ENCODE data around the gene SLC7A4. TPM values are rescaled to one million over a fixed set of nuclear protein-coding genes. Genes with fewer than 3 reads are reported as not detected.
"Not testable (repeated sequence)": the region's sequence is repeated elsewhere in the genome, so short reads cannot be mapped to it uniquely, and the experiment has no call there.

Gene SLC7A4
- total RNA-seq, 2 experiments from 2014 or later: 0.16 to 0.53 TPM

GRCh38 chr22:21054046-21054713 lies 21.8 kb upstream of the SLC7A4 start:
- Mint-ChIP-seq H3K4me3 (no peak overlapping the region), H3K27me3 (peaks cover 8% of the 10 kb centered on the region), H3K36me3 (no peaks in the 10 kb centered on the region), H3K9me3 (ENCODE audit: low read depth) (no peaks in the 10 kb centered on the region), H3K27ac (no peak overlapping the region), H3K4me1 (peaks cover 10% of the 10 kb centered on the region)
- DNase-seq: no peak
- ATAC-seq: no peak
- CTCF ChIA-PET: interaction anchor here (0.6 to 1.0 kb wide), 2 partner anchors 49 to 1961 kb away, joined by 3 read pairs; no protein-coding TSS in a partner anchor

- ATAC-seq: no peak
- H3K4me1 Mint-ChIP-seq: peaks cover 10% of the 10 kb centered on the region
- CTCF ChIA-PET: interaction anchor here (1.0 kb wide), 1 partner anchor 50 kb away, joined by 3 read pairs; no protein-coding TSS in a partner anchor
- peaks cover 8% of the 10 kb centered on the region for H3K27me3 Mint-ChIP-seq
- H3K36me3 Mint-ChIP-seq: no peaks in the 10 kb centered on the region
- H3K4me3 Mint-ChIP-seq: no peak overlapping the region
- H3K9me3 Mint-ChIP-seq (ENCODE audit: low read depth): no peaks in the 10 kb centered on the region
- DNase-seq: no peak
- H3K27ac Mint-ChIP-seq: no peak overlapping the region
Measured at GRCh38 chr22:21052715-21053459, 20.5 kb upstream of the SLC7A4 start.

DNA sequence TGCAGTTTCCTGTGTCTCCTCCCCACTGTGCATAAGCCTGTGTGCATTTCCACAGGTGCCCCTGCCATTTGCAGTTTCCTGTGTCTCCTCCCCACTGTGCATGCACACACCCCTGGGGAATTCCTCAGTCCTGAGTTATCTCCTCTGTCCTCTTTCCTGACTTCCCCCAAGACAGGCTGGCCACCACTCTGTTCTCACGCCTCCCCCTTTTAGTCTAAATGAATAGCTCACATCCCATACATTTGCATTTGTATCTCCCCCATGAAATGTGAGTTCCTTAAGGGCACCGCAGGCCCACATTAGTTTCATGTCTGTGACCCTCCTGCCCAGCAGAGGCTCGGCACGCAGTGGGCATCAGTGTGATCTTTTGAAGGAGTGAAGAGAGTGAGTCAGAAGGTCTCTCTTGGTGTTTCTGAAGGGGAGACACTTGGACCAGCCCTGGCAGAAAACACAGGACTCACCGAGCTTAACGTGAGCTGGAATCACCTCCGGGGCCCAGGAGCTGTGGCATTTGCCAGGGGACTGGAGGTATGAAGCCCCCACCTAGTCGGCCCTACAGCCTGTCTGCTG lies 19.6 kb upstream of the SLC7A4 start:
- CTCF ChIA-PET: no interaction called here
- ATAC-seq (no peak), DNase-seq (no peak)
- no peak overlapping the region for H3K4me3 Mint-ChIP-seq
- H3K4me1 Mint-ChIP-seq: peaks cover 10% of the 10 kb centered on the region
- H3K27ac Mint-ChIP-seq: no peak overlapping the region
- H3K27me3 Mint-ChIP-seq: peaks cover 5% of the 10 kb centered on the region
- H3K36me3 Mint-ChIP-seq: no peaks in the 10 kb centered on the region
- H3K9me3 Mint-ChIP-seq (ENCODE audit: low read depth): no peaks in the 10 kb centered on the region

- peaks cover under 1% of the 10 kb centered on the region for H3K27me3 Mint-ChIP-seq
- H3K36me3 Mint-ChIP-seq: no peaks in the 10 kb centered on the region
- peaks cover 7% of the 10 kb centered on the region for H3K4me1 Mint-ChIP-seq
- H3K9me3 Mint-ChIP-seq (ENCODE audit: low read depth): no peaks in the 10 kb centered on the region
- ATAC-seq (no peak), DNase-seq (no peak)
- no peak overlapping the region for H3K27ac Mint-ChIP-seq
- H3K4me3 Mint-ChIP-seq: no peak overlapping the region
- CTCF ChIA-PET: no interaction called here
Measured at GRCh38 chr22:21051145-21051830, 18.9 kb upstream of the SLC7A4 start.

- H3K36me3 Mint-ChIP-seq; H3K4me3 Mint-ChIP-seq; H3K27ac Mint-ChIP-seq; H3K9me3 Mint-ChIP-seq (ENCODE audit: low read depth); ATAC-seq; DNase-seq: not testable (repeated sequence)
- H3K4me1 Mint-ChIP-seq: peaks cover 14% of the 10 kb centered on the region
- peaks cover 22% of the 10 kb centered on the region for H3K27me3 Mint-ChIP-seq
- CTCF ChIA-PET: interaction anchor here (0.6 kb wide), 1 partner anchor 24 kb away, joined by 4 read pairs; no protein-coding TSS in a partner anchor
Measured at GRCh38 chr22:21048965-21049364, 16.6 kb upstream of the SLC7A4 start.

- Mint-ChIP-seq H3K4me1 (peaks cover 19% of the 10 kb centered on the region), H3K27me3 (peaks cover 25% of the 10 kb centered on the region)
- ATAC-seq; H3K9me3 Mint-ChIP-seq (ENCODE audit: low read depth); DNase-seq; CTCF ChIA-PET; H3K4me3 Mint-ChIP-seq; H3K36me3 Mint-ChIP-seq; H3K27ac Mint-ChIP-seq: not testable (repeated sequence)
Measured at GRCh38 chr22:21048448-21048847, 16.1 kb upstream of the SLC7A4 start.

DNA sequence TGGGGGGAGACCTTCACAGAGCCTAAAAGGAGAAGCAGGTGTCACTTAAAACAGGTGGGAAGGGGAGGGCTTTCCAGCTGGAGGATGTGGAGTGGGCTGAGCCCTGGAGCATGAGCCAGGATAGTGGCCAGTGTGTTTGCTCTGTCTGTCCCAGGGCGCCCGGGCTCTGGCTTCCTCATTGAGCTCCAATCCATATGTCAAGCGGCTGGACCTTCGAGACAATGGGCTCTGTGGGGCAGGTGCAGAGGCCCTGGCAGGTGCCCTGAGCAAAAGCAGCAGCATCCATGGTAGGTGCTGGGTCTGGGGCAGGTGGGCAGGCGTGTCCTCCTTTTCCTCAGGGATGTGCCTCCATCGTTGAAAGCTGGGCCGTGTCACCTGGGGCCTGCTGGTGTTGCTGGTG lies 15.4 kb upstream of the SLC7A4 start:
- H3K4me1 Mint-ChIP-seq: peaks cover 22% of the 10 kb centered on the region
- no peak overlapping the region for H3K4me3 Mint-ChIP-seq
- ATAC-seq (no peak), DNase-seq (no peak)
- peaks cover 32% of the 10 kb centered on the region for H3K27me3 Mint-ChIP-seq
- H3K27ac Mint-ChIP-seq: no peak overlapping the region
- H3K9me3 Mint-ChIP-seq (ENCODE audit: low read depth): no peaks in the 10 kb centered on the region
- CTCF ChIA-PET: no interaction called here
- no peaks in the 10 kb centered on the region for H3K36me3 Mint-ChIP-seq

DNA sequence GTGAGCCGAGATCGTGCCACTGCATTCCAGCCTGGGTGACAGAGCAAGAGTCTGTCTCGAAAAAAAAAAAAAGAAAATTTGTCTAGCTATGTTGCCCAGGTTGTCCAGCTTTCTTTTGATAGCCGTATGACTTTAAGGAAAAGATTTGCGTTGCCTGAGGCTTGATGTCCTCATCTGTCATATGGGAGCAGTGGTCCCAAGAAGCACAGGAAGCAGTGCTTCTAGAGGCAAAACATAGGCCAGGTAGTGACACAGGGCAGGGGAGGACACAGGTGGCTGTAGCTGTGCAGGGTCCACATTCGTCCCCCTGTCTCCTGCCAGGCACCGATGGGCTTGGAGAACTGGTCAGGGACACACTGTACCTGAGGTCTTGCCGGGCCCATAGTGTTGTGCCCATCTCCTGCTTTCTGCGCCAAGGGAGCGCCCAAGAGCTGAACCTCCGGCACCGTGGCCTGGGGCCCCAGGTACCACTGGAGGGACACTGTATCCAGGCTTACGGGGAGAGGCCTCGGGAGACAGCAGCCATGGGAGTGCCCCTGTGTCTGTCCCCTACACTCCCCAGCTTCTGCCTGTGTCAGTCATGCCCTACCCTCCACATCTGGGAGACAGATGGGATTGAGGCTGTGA lies 14.8 kb upstream of the SLC7A4 start:
- CTCF ChIA-PET: no interaction called here
- DNase-seq: no peak
- no peak for ATAC-seq
- Mint-ChIP-seq H3K27me3 (peaks cover 34% of the 10 kb centered on the region), H3K27ac (no peak overlapping the region), H3K9me3 (ENCODE audit: low read depth) (no peaks in the 10 kb centered on the region), H3K4me3 (no peak overlapping the region), H3K36me3 (no peaks in the 10 kb centered on the region), H3K4me1 (peaks cover 22% of the 10 kb centered on the region)

- peak; percentile 93 for ATAC-seq
- CTCF ChIA-PET: interaction anchor here (1.0 kb wide), 1 partner anchor 25 kb away, joined by 4 read pairs; no protein-coding TSS in a partner anchor
Measured at GRCh38 chr22:21045585-21046294, 13.4 kb upstream of the SLC7A4 start, which contains the start of gene LRRC74B. TSS of gene LRRC74B (plus strand) at chr22:21045946. CDS start at chr22:21045987, 41 bp downstream.

GRCh38 chr22:21044931-21045584 lies 12.7 kb upstream of the SLC7A4 start:
- H3K27ac Mint-ChIP-seq: no peak overlapping the region
- H3K9me3 Mint-ChIP-seq (ENCODE audit: low read depth): no peaks in the 10 kb centered on the region
- no peak for DNase-seq
- ATAC-seq: peak; percentile 32
- no peaks in the 10 kb centered on the region for H3K36me3 Mint-ChIP-seq
- CTCF ChIA-PET: no interaction called here
- H3K27me3 Mint-ChIP-seq: peaks cover 36% of the 10 kb centered on the region
- H3K4me1 Mint-ChIP-seq: peaks cover 22% of the 10 kb centered on the region
- H3K4me3 Mint-ChIP-seq: no peak overlapping the region

More at GRCh38 chr22:21045585-21046294, 13.4 kb upstream of the SLC7A4 start, which contains the start of gene LRRC74B:
- Mint-ChIP-seq H3K27me3 (peaks cover 34% of the 10 kb centered on the region), H3K9me3 (ENCODE audit: low read depth) (no peaks in the 10 kb centered on the region), H3K4me1 (peaks cover 22% of the 10 kb centered on the region), H3K27ac (peak within 1 kb of the TSS; percentile 10), H3K36me3 (no peaks in the 10 kb centered on the region), H3K4me3 (no peak within 1 kb of the TSS)
- DNase-seq: peak; percentile 84

DNA sequence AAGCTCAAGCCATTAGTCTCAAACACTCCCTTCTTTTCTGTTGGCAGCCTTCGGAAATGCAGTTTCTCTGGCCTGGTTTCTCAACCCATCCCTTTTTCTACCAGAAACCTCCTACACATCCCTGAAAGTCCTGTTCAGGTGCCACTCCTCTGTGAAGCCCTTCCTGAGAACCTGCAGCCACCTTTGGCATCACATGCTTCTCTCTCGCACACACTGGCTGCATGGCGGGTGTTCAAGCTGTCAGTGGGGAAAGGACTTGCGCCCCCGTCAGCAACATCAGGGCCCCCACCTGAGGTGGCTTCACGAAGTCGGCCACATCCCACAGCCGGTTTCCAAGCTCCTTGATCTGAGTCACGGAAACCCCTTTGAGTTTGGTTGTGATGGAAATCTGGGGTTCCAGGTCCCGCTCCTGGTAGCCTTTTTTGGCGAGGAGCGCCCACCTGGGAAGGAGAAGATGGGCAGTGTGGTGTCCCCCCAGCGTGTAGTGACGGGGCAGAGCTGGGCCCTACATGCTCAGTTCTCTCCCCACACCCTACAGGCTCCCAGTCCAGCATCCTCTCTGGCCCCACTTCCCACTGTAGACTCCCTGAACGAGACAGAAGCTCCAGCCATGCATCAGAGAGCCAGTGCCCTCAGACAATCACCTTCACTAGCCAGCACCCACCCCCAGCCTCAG lies 11.6 kb upstream of the SLC7A4 start:
- H3K4me3 Mint-ChIP-seq: no peak overlapping the region
- H3K4me1 Mint-ChIP-seq: peaks cover 22% of the 10 kb centered on the region
- no peak overlapping the region for H3K27ac Mint-ChIP-seq
- ATAC-seq: no peak
- H3K36me3 Mint-ChIP-seq: no peaks in the 10 kb centered on the region
- H3K27me3 Mint-ChIP-seq: peaks cover 39% of the 10 kb centered on the region
- DNase-seq: no peak
- H3K9me3 Mint-ChIP-seq (ENCODE audit: low read depth): no peaks in the 10 kb centered on the region
- CTCF ChIA-PET: interaction anchor here (0.8 to 1.6 kb wide), 2 partner anchors 23 to 59 kb away, joined by 3 to 5 read pairs; no protein-coding TSS in a partner anchor
